WTC11 (cell line): ENCODE results near the gene PRR23E. TPM values are rescaled to one million over a fixed set of nuclear protein-coding genes. Genes with fewer than 3 reads are reported as not detected.

Experiments used
- ATAC-seq: fragments of 200-7000 bp; cut with Tn5 transposase; 2 replicates; pipeline ENCODE4 v1.10.0; 2021; ENCODE audit warnings: mild to moderate bottlenecking, moderate library complexity
- CTCF ChIA-PET: fragments of 300-600 bp; sonication (Branson Sonifier 250); formaldehyde crosslinking; loops from one replicate; lab custom pipeline; 2021; ENCODE audit warnings: antibody characterized with exemption; lab: Charles Lee
- POLR2A ChIA-PET: fragments of 350-600 bp; sonication (Branson Sonifier 250); formaldehyde crosslinking; loops from one replicate; lab custom pipeline; 2021; ENCODE audit warnings: antibody characterized with exemption; lab: Charles Lee
- DNase-seq: peaks from one replicate; pipeline ENCODE4 v3.0.0; 2021; ENCODE audit warnings: low spot score
- H3K27ac Mint-ChIP-seq: 2 replicates; pipeline ENCODE4 v1.8.0; 2021; ENCODE audit warnings: mixed read lengths
- H3K27me3 Mint-ChIP-seq: 2 replicates; pipeline ENCODE4 v1.8.0; 2021; ENCODE audit warnings: low read depth, mild to moderate bottlenecking, moderate library complexity, mixed read lengths
- H3K36me3 Mint-ChIP-seq: 2 replicates; pipeline ENCODE4 v1.8.0; 2021; ENCODE audit warnings: mixed read lengths
- H3K4me1 Mint-ChIP-seq: 2 replicates; pipeline ENCODE4 v1.8.0; 2022; ENCODE audit warnings: mixed read lengths
- H3K4me3 Mint-ChIP-seq: 2 replicates; pipeline ENCODE4 v1.8.0; 2021; ENCODE audit warnings: mild to moderate bottlenecking, moderate library complexity, mixed read lengths
- H3K9me3 Mint-ChIP-seq: 2 replicates; pipeline ENCODE4 v1.8.0; 2021; ENCODE audit warnings: mixed read lengths
- CBFB ChIP-seq: sonication (generic); formaldehyde crosslinking; IDR thresholded peaks from 2 replicates; pipeline ENCODE4 v1.8.1; 2022; ENCODE audit warnings: mild to moderate bottlenecking, low read depth, missing genetic modification reagents
- ETV6 ChIP-seq: sonication (generic); formaldehyde crosslinking; IDR thresholded peaks from 2 replicates; pipeline ENCODE4 v1.8.1; 2022; ENCODE audit warnings: mild to moderate bottlenecking, missing genetic modification reagents
- GRHL2 ChIP-seq: fragments of 250-450 bp; sonication (Bioruptor Pico); IDR thresholded peaks from 2 replicates; pipeline ENCODE4 v1.8.0; 2022; ENCODE audit warnings: mild to moderate bottlenecking, moderate library complexity; ENCODE audit not compliant: insufficient replicate concordance, severe bottlenecking
- KAT7 ChIP-seq: sonication (generic); formaldehyde crosslinking; IDR thresholded peaks from 2 replicates; pipeline ENCODE4 v1.8.1; 2023; ENCODE audit warnings: missing genetic modification reagents, mild to moderate bottlenecking, borderline replicate concordance
- NFATC4 ChIP-seq: fragments of 250-450 bp; sonication (Bioruptor Pico); IDR thresholded peaks from 2 replicates; pipeline ENCODE4 v1.9.0; 2021; ENCODE audit warnings: mild to moderate bottlenecking
- NFYB ChIP-seq: sonication (generic); formaldehyde crosslinking; conservative IDR thresholded peaks from 2 replicates; pipeline ENCODE4 v1.8.0; 2022; ENCODE audit warnings: low read depth, missing genetic modification reagents
- NR3C1 ChIP-seq: sonication (generic); formaldehyde crosslinking; conservative IDR thresholded peaks from 2 replicates; pipeline ENCODE4 v1.8.1; 2023; ENCODE audit warnings: low read depth, mild to moderate bottlenecking, missing genetic modification reagents
- RELA ChIP-seq: sonication (generic); formaldehyde crosslinking; IDR thresholded peaks from 2 replicates; pipeline ENCODE4 v1.8.1; 2022; ENCODE audit warnings: missing genetic modification reagents, mild to moderate bottlenecking, borderline replicate concordance
- SP1 ChIP-seq: sonication (generic); formaldehyde crosslinking; conservative IDR thresholded peaks from 2 replicates; pipeline ENCODE4 v1.8.1; 2022; ENCODE audit warnings: missing genetic modification reagents
- TP53 ChIP-seq: sonication (generic); formaldehyde crosslinking; IDR thresholded peaks from 2 replicates; pipeline ENCODE4 v1.8.1; 2023; ENCODE audit warnings: mild to moderate bottlenecking, missing genetic modification reagents
- ZNF317 ChIP-seq: sonication (generic); formaldehyde crosslinking; IDR thresholded peaks from 2 replicates; pipeline ENCODE4 v1.8.1; 2023; ENCODE audit warnings: low read depth, mild to moderate bottlenecking, moderate library complexity, missing genetic modification reagents, borderline replicate concordance
- total RNA-seq: library from RNA; stranded (reverse); gene quantifications from 3 replicates; pipeline ENCODE4 v1.2.3, GENCODE V29; 2021
- TF ChIP-seq, protein P1 (sequence below): sonication (generic); formaldehyde crosslinking; IDR thresholded peaks from 2 replicates; pipeline ENCODE4 v1.8.0; 2022; ENCODE audit warnings: mild to moderate bottlenecking, missing genetic modification reagents
- TF ChIP-seq, protein P2 (sequence below): sonication (generic); formaldehyde crosslinking; IDR thresholded peaks from 2 replicates; pipeline ENCODE4 v1.8.1; 2023; ENCODE audit warnings: mild to moderate bottlenecking, missing genetic modification reagents
- TF ChIP-seq, protein P3 (sequence below): fragments of 250-450 bp; sonication (Bioruptor Pico); IDR thresholded peaks from 2 replicates; pipeline ENCODE4 v1.9.0; 2021; ENCODE audit warnings: moderate library complexity, mild to moderate bottlenecking, inconsistent platforms, borderline replicate concordance
- TF ChIP-seq, protein P4 (sequence below): sonication (generic); formaldehyde crosslinking; IDR thresholded peaks from 2 replicates; pipeline ENCODE4 v1.8.1; 2023; ENCODE audit warnings: mild to moderate bottlenecking, missing genetic modification reagents, moderate library complexity
- TF ChIP-seq, protein P5 (sequence below): sonication (generic); formaldehyde crosslinking; conservative IDR thresholded peaks from 2 replicates; pipeline ENCODE4 v1.8.1; 2022; ENCODE audit warnings: mild to moderate bottlenecking, missing genetic modification reagents
- TF ChIP-seq, protein P6 (sequence below): sonication (generic); formaldehyde crosslinking; IDR thresholded peaks from 2 replicates; pipeline ENCODE4 v1.8.0; 2023; ENCODE audit warnings: missing genetic modification reagents
- TF ChIP-seq, protein P7 (sequence below): fragments of 200-600 bp; IDR thresholded peaks from 2 replicates; pipeline ENCODE4 v1.8.0; 2022; ENCODE audit warnings: antibody characterized with exemption
- TF ChIP-seq, protein P8 (sequence below): sonication (generic); formaldehyde crosslinking; IDR thresholded peaks from 2 replicates; pipeline ENCODE4 v1.8.0; 2022; ENCODE audit warnings: missing genetic modification reagents
- TF ChIP-seq, protein P9 (sequence below): sonication (generic); formaldehyde crosslinking; IDR thresholded peaks from 2 replicates; pipeline ENCODE4 v1.8.1; 2023; ENCODE audit warnings: mild to moderate bottlenecking, missing genetic modification reagents
- TF ChIP-seq, protein P10 (sequence below): sonication (generic); formaldehyde crosslinking; IDR thresholded peaks from 2 replicates; pipeline ENCODE4 v1.8.0; 2022; ENCODE audit warnings: mild to moderate bottlenecking, missing genetic modification reagents

The PRR23E gene
- total RNA-seq, 1 experiment from 2014 or later, result not detected

DNA sequence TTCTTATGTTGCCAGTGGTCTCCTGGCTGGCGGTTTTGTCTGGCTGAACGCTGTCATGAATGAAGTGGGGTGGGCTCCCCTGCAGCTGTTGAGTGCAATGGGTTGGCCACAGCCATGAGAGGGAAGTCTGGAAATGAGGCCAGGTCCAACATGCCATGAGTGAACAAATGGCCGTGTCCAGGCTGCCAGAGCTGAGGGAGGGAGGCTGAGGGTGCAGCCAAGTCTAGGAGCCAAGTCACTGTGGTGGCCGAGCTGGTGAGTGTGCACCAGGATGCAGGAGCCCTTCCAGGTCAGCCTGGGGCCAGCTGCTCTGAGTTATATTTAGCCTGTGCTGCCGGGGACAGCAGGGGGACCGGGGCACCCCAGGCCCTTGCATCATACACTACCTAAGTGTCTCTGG is 24.7 kb upstream of the PRR23E start:
- peaks cover 10% of the 10 kb centered on the region; the same call in 1 of the 2 replicates for H3K4me1 Mint-ChIP-seq
- H3K36me3 Mint-ChIP-seq, result no peaks in the 10 kb centered on the region
- H3K27me3 Mint-ChIP-seq, result no peaks in the 10 kb centered on the region
- no peak overlapping the region for H3K27ac Mint-ChIP-seq
- POLR2A ChIA-PET, result no interaction called here
- CTCF ChIA-PET, result no interaction called here
- H3K4me3 Mint-ChIP-seq, result no peak overlapping the region
- H3K9me3 Mint-ChIP-seq, result peaks cover 3% of the 10 kb centered on the region; the same call in 1 of the 2 replicates
- ATAC-seq (no peak), DNase-seq (no peak)
- no peak for TF ChIP-seq GRHL2 (CRISPR knock-in tag)
- TF ChIP-seq, protein P1, sequence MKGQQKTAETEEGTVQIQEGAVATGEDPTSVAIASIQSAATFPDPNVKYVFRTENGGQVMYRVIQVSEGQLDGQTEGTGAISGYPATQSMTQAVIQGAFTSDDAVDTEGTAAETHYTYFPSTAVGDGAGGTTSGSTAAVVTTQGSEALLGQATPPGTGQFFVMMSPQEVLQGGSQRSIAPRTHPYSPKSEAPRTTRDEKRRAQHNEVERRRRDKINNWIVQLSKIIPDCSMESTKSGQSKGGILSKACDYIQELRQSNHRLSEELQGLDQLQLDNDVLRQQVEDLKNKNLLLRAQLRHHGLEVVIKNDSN (CRISPR knock-in tag), result no peak
- TF ChIP-seq NR3C1, result no peak
- TF ChIP-seq, protein P2, sequence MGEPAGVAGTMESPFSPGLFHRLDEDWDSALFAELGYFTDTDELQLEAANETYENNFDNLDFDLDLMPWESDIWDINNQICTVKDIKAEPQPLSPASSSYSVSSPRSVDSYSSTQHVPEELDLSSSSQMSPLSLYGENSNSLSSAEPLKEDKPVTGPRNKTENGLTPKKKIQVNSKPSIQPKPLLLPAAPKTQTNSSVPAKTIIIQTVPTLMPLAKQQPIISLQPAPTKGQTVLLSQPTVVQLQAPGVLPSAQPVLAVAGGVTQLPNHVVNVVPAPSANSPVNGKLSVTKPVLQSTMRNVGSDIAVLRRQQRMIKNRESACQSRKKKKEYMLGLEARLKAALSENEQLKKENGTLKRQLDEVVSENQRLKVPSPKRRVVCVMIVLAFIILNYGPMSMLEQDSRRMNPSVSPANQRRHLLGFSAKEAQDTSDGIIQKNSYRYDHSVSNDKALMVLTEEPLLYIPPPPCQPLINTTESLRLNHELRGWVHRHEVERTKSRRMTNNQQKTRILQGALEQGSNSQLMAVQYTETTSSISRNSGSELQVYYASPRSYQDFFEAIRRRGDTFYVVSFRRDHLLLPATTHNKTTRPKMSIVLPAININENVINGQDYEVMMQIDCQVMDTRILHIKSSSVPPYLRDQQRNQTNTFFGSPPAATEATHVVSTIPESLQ, result no peak
- TF ChIP-seq, protein P3, sequence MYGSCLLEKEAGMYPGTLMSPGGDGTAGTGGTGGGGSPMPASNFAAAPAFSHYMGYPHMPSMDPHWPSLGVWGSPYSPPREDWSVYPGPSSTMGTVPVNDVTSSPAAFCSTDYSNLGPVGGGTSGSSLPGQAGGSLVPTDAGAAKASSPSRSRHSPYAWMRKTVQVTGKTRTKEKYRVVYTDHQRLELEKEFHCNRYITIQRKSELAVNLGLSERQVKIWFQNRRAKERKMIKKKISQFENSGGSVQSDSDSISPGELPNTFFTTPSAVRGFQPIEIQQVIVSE (CRISPR knock-in tag), result no peak
- TF ChIP-seq KAT7 (CRISPR knock-in tag), result no peak
- TF ChIP-seq, protein P4, sequence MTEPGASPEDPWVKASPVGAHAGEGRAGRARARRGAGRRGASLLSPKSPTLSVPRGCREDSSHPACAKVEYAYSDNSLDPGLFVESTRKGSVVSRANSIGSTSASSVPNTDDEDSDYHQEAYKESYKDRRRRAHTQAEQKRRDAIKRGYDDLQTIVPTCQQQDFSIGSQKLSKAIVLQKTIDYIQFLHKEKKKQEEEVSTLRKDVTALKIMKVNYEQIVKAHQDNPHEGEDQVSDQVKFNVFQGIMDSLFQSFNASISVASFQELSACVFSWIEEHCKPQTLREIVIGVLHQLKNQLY (CRISPR knock-in tag), result no peak

DNA sequence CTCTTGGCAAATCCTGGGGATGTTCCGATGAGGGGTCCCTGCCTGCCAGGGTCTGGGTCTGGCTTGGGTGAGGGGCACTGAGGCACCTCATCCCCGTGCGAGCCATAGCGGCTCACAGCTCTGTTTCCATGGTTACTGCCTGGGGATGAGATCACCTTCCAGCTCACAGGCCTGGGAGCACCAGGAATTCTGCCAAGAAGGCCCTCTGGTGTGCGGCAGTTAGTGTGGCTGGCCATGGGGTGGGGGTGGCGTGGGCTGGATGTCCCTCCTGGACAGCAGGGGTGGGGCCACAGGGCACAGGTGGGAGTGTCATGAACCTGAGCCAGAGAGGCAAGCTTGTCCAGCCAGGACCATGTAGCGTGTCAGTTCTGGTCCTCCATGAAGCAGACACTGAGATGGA is 22.1 kb upstream of the PRR23E start:
- H3K4me3 Mint-ChIP-seq, result no peak overlapping the region
- CTCF ChIA-PET, result no interaction called here
- POLR2A ChIA-PET, result interaction anchor here (0.6 kb wide), 1 partner anchor 84 kb away, joined by 3 read pairs; no protein-coding TSS in a partner anchor
- DNase-seq, result no peak
- H3K4me1 Mint-ChIP-seq, result peaks cover 11% of the 10 kb centered on the region; the same call in 1 of the 2 replicates
- H3K36me3 Mint-ChIP-seq, result no peaks in the 10 kb centered on the region
- H3K27me3 Mint-ChIP-seq, result no peaks in the 10 kb centered on the region
- peaks cover 3% of the 10 kb centered on the region; the same call in 1 of the 2 replicates for H3K9me3 Mint-ChIP-seq
- ATAC-seq, result no peak
- H3K27ac Mint-ChIP-seq, result no peak overlapping the region
- TF ChIP-seq SP1, result no peak
- TF ChIP-seq RELA, result no peak
- TF ChIP-seq, protein P5, sequence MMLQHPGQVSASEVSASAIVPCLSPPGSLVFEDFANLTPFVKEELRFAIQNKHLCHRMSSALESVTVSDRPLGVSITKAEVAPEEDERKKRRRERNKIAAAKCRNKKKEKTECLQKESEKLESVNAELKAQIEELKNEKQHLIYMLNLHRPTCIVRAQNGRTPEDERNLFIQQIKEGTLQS, result no peak
- TF ChIP-seq ETV6 (CRISPR knock-in tag), result no peak
- TF ChIP-seq, protein P6, sequence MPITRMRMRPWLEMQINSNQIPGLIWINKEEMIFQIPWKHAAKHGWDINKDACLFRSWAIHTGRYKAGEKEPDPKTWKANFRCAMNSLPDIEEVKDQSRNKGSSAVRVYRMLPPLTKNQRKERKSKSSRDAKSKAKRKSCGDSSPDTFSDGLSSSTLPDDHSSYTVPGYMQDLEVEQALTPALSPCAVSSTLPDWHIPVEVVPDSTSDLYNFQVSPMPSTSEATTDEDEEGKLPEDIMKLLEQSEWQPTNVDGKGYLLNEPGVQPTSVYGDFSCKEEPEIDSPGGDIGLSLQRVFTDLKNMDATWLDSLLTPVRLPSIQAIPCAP, result no peak
- TF ChIP-seq CBFB, result no peak
- TF ChIP-seq, protein P7, sequence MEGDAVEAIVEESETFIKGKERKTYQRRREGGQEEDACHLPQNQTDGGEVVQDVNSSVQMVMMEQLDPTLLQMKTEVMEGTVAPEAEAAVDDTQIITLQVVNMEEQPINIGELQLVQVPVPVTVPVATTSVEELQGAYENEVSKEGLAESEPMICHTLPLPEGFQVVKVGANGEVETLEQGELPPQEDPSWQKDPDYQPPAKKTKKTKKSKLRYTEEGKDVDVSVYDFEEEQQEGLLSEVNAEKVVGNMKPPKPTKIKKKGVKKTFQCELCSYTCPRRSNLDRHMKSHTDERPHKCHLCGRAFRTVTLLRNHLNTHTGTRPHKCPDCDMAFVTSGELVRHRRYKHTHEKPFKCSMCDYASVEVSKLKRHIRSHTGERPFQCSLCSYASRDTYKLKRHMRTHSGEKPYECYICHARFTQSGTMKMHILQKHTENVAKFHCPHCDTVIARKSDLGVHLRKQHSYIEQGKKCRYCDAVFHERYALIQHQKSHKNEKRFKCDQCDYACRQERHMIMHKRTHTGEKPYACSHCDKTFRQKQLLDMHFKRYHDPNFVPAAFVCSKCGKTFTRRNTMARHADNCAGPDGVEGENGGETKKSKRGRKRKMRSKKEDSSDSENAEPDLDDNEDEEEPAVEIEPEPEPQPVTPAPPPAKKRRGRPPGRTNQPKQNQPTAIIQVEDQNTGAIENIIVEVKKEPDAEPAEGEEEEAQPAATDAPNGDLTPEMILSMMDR, result no peak
- TF ChIP-seq, protein P8, sequence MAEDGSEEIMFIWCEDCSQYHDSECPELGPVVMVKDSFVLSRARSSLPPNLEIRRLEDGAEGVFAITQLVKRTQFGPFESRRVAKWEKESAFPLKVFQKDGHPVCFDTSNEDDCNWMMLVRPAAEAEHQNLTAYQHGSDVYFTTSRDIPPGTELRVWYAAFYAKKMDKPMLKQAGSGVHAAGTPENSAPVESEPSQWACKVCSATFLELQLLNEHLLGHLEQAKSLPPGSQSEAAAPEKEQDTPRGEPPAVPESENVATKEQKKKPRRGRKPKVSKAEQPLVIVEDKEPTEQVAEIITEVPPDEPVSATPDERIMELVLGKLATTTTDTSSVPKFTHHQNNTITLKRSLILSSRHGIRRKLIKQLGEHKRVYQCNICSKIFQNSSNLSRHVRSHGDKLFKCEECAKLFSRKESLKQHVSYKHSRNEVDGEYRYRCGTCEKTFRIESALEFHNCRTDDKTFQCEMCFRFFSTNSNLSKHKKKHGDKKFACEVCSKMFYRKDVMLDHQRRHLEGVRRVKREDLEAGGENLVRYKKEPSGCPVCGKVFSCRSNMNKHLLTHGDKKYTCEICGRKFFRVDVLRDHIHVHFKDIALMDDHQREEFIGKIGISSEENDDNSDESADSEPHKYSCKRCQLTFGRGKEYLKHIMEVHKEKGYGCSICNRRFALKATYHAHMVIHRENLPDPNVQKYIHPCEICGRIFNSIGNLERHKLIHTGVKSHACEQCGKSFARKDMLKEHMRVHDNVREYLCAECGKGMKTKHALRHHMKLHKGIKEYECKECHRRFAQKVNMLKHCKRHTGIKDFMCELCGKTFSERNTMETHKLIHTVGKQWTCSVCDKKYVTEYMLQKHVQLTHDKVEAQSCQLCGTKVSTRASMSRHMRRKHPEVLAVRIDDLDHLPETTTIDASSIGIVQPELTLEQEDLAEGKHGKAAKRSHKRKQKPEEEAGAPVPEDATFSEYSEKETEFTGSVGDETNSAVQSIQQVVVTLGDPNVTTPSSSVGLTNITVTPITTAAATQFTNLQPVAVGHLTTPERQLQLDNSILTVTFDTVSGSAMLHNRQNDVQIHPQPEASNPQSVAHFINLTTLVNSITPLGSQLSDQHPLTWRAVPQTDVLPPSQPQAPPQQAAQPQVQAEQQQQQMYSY (CRISPR knock-in tag), result no peak
- no peak for TF ChIP-seq NFATC4
- TF ChIP-seq TP53 (CRISPR knock-in tag), result no peak
- TF ChIP-seq, protein P9, sequence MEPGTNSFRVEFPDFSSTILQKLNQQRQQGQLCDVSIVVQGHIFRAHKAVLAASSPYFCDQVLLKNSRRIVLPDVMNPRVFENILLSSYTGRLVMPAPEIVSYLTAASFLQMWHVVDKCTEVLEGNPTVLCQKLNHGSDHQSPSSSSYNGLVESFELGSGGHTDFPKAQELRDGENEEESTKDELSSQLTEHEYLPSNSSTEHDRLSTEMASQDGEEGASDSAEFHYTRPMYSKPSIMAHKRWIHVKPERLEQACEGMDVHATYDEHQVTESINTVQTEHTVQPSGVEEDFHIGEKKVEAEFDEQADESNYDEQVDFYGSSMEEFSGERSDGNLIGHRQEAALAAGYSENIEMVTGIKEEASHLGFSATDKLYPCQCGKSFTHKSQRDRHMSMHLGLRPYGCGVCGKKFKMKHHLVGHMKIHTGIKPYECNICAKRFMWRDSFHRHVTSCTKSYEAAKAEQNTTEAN (CRISPR knock-in tag), result no peak
- TF ChIP-seq ZNF317 (CRISPR knock-in tag), result no peak
- no peak for TF ChIP-seq NFYB
- TF ChIP-seq, protein P10, sequence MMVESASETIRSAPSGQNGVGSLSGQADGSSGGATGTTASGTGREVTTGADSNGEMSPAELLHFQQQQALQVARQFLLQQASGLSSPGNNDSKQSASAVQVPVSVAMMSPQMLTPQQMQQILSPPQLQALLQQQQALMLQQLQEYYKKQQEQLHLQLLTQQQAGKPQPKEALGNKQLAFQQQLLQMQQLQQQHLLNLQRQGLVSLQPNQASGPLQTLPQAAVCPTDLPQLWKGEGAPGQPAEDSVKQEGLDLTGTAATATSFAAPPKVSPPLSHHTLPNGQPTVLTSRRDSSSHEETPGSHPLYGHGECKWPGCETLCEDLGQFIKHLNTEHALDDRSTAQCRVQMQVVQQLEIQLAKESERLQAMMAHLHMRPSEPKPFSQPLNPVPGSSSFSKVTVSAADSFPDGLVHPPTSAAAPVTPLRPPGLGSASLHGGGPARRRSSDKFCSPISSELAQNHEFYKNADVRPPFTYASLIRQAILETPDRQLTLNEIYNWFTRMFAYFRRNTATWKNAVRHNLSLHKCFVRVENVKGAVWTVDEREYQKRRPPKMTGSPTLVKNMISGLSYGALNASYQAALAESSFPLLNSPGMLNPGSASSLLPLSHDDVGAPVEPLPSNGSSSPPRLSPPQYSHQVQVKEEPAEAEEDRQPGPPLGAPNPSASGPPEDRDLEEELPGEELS (CRISPR knock-in tag), result no peak
